ENCODE measurements around the gene DYNC2I2.
A peak's percentile ranks its signal among the peaks of the same experiment; 100 is the strongest.
"Not testable (repeated sequence)": the region's sequence is repeated elsewhere in the genome, so short reads cannot be mapped to it uniquely, and the experiment has no call there.

- peak; percentile 15 for TF ChIP-seq CTCF (IDR thresholded peaks at IDR 0.05; ENCODE audit: low read length)
- TF ChIP-seq EZH2 (optimal IDR thresholded peaks at IDR 0.05; ENCODE audit: low read depth, low read length), result not testable (repeated sequence)
Measured at GRCh38 chr9:128648206-128648605, 8.4 kb downstream of the DYNC2I2 start.

Measured in MM.1S (cell line).